ENCODE measurements around the gene MOV10. TPM values are rescaled to one million over a fixed set of nuclear protein-coding genes. Genes with fewer than 3 reads are reported as not detected.

Gene MOV10
- total RNA-seq, 2 donors from 2014 or later: 76.8 to 80.8 TPM

Other genes with a start within 250 kb of the MOV10 start
- under 1 TPM; 0.29 to 0.53 TPM for gene WNT2B, start 165.7 kb upstream of the MOV10 start, total RNA-seq
- 10 to 100 TPM; 17.4 to 18.6 TPM for gene ST7L, start 55.5 kb upstream of the MOV10 start, total RNA-seq
- 100 to 1,000 TPM; 216 to 228 TPM for gene CAPZA1, start 54.8 kb upstream of the MOV10 start, total RNA-seq
- gene RHOC, start 32.5 kb downstream of the MOV10 start, total RNA-seq: 10 to 100 TPM; 45.7 to 54.4 TPM
- 1 to 10 TPM; 1.2 to 1.3 TPM for gene PPM1J, start 40.7 kb downstream of the MOV10 start, total RNA-seq

Measured in activated T-cell treated with anti-CD3 and anti-CD28 coated beads, Interleukin-2, amount 50 U/mL, for 72 hours (primary cell).